ENCODE results near the gene CBLB. TPM values are rescaled to one million over a fixed set of nuclear protein-coding genes. Genes with fewer than 3 reads are reported as not detected.

CBLB gene
- polyA plus RNA-seq (2013, experiment 1 of 2) = 7.5 TPM
- polyA plus RNA-seq (2013, experiment 2 of 2) = 8.0 TPM

DNA sequence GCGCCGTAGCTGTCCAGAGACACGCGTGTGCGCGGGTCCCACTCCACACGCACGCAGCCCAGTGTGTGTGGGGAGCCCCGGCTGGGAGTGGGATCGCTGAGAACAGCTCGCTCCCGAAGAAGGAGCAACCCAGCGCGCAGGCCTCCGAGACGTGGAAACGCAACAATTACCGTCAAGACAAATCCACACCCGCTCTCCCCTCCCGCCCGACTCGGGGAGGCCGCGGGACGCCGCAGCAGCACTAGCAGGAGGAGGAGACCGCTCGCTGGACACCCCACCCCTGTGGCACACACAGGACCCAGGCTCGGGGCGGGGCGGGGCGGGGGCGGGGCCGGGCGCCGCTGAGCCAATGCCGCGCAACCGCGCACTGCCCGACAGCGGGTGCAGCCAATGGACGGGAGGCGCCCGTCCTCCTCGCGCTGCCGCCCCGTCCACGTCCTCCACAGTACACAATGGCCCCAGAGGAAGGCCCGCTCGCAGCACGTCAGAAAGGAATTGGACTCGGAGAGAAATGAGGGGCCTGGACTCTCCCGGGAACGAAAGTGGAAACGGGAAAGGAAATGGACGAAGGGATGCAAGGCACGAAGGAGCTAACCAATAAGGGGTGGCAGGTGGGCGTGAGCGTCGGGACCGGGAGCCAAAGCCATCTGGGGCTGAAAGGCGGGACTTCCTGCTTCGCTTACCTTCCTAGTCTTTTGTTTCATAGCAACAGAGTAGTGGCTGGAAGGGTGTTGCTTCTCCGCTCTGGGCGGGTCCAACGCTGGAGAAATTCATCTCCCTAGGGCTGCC lies at the start of gene CBLB:
TSS of gene CBLB (minus strand) at position 271 of the 789 bp plus-strand sequence. CDS start 1,435 bp downstream, outside the sequence.
- peaks cover 1% of the 10 kb centered on the region for H3K79me1 ChIP-seq (ENCODE audit: low read length)
- peak within 1 kb of the TSS; percentile 94 for H3K9ac ChIP-seq (ENCODE audit: low read length)
- H3K4me3 ChIP-seq (ENCODE audit: low read length) = peak within 1 kb of the TSS; percentile 88
- H2BK120ac ChIP-seq (ENCODE audit: low read depth, low read length) = no peak within 1 kb of the TSS
- peak; percentile 98 for DNase-seq
- H2AK5ac ChIP-seq (ENCODE audit: low read length) = no peak within 1 kb of the TSS
- H4K5ac ChIP-seq (ENCODE audit: low read length) = no peak within 1 kb of the TSS
- no peaks in the 10 kb centered on the region for H3K36me3 ChIP-seq (ENCODE audit: control insufficient read depth, insufficient read depth, low read length)
- peaks cover 3% of the 10 kb centered on the region for H3K79me2 ChIP-seq (ENCODE audit: control insufficient read depth, insufficient read depth, low read length)
- peak within 1 kb of the TSS; percentile 84 for H3K4me2 ChIP-seq (ENCODE audit: low read length)
- H3K18ac ChIP-seq (ENCODE audit: low read length) = peak within 1 kb of the TSS; percentile 51
- H3K56ac ChIP-seq (ENCODE audit: low read length) = peak within 1 kb of the TSS; percentile 97
- WGBS (ENCODE audit: extremely low coverage, insufficient coverage, low lambda C conversion rate) = no CpG with 5 or more reads among the region's 68 CpGs
- H4K8ac ChIP-seq (ENCODE audit: low read depth, low read length) = no peak within 1 kb of the TSS
- H3K27ac ChIP-seq (ENCODE audit: low read depth, low read length) = peak within 1 kb of the TSS; percentile 45
- no peak within 1 kb of the TSS for H3K4ac ChIP-seq (ENCODE audit: low read depth, low read length)
- H3K23ac ChIP-seq (ENCODE audit: low read length) = peak within 1 kb of the TSS; percentile 48
- no peak within 1 kb of the TSS for H2BK15ac ChIP-seq (replicated peaks; ENCODE audit: low read depth)
- H2BK5ac ChIP-seq (ENCODE audit: low read length) = peak within 1 kb of the TSS; percentile 35
- no peaks in the 10 kb centered on the region for H3K4me1 ChIP-seq (ENCODE audit: control insufficient read depth, low read depth, low read length)
- no peaks in the 10 kb centered on the region for H3K27me3 ChIP-seq (ENCODE audit: insufficient read depth, low read length, poor library complexity)

- WGBS (ENCODE audit: extremely low coverage, insufficient coverage, low lambda C conversion rate) = no CpG with 5 or more reads among the region's 2 CpGs
- Histone ChIP-seq H3K79me2 (ENCODE audit: control insufficient read depth, insufficient read depth, low read length) (no peaks in the 10 kb centered on the region), H4K5ac (ENCODE audit: low read length) (no peak overlapping the region), H2BK120ac (ENCODE audit: low read depth, low read length) (no peak overlapping the region), H2BK15ac (replicated peaks; ENCODE audit: low read depth) (no peak overlapping the region), H3K23ac (ENCODE audit: low read length) (no peak overlapping the region), H3K18ac (ENCODE audit: low read length) (no peak overlapping the region), H3K4me3 (ENCODE audit: low read length) (no peak overlapping the region), H4K8ac (ENCODE audit: low read depth, low read length) (no peak overlapping the region), H3K79me1 (ENCODE audit: low read length) (no peaks in the 10 kb centered on the region), H3K36me3 (ENCODE audit: control insufficient read depth, insufficient read depth, low read length) (no peaks in the 10 kb centered on the region), H2BK5ac (ENCODE audit: low read length) (no peak overlapping the region), H3K27ac (ENCODE audit: low read depth, low read length) (no peak overlapping the region), H3K27me3 (ENCODE audit: insufficient read depth, low read length, poor library complexity) (no peaks in the 10 kb centered on the region), H3K9ac (ENCODE audit: low read length) (no peak overlapping the region), H2AK5ac (ENCODE audit: low read length) (no peak overlapping the region), H3K4ac (ENCODE audit: low read depth, low read length) (no peak overlapping the region), H3K4me1 (ENCODE audit: control insufficient read depth, low read depth, low read length) (no peaks in the 10 kb centered on the region), H3K4me2 (ENCODE audit: low read length) (no peak overlapping the region), H3K56ac (ENCODE audit: low read length) (no peak overlapping the region)
- DNase-seq = no peak
Measured at GRCh38 chr3:105916767-105917166, 48.0 kb upstream of the CBLB start.

GRCh38 chr3:105915524-105915923 lies 46.7 kb upstream of the CBLB start:
- Histone ChIP-seq H4K5ac (ENCODE audit: low read length) (no peak overlapping the region), H3K27me3 (ENCODE audit: insufficient read depth, low read length, poor library complexity) (no peaks in the 10 kb centered on the region), H3K18ac (ENCODE audit: low read length) (no peak overlapping the region), H3K27ac (ENCODE audit: low read depth, low read length) (no peak overlapping the region), H3K4me3 (ENCODE audit: low read length) (no peak overlapping the region), H3K4me2 (ENCODE audit: low read length) (no peak overlapping the region), H3K4ac (ENCODE audit: low read depth, low read length) (no peak overlapping the region), H3K36me3 (ENCODE audit: control insufficient read depth, insufficient read depth, low read length) (no peaks in the 10 kb centered on the region), H3K56ac (ENCODE audit: low read length) (no peak overlapping the region), H3K23ac (ENCODE audit: low read length) (no peak overlapping the region), H4K8ac (ENCODE audit: low read depth, low read length) (no peak overlapping the region), H3K9ac (ENCODE audit: low read length) (no peak overlapping the region), H3K79me2 (ENCODE audit: control insufficient read depth, insufficient read depth, low read length) (no peaks in the 10 kb centered on the region), H2AK5ac (ENCODE audit: low read length) (no peak overlapping the region), H3K79me1 (ENCODE audit: low read length) (no peaks in the 10 kb centered on the region), H2BK120ac (ENCODE audit: low read depth, low read length) (no peak overlapping the region), H2BK5ac (ENCODE audit: low read length) (no peak overlapping the region), H2BK15ac (replicated peaks; ENCODE audit: low read depth) (no peak overlapping the region), H3K4me1 (ENCODE audit: control insufficient read depth, low read depth, low read length) (no peaks in the 10 kb centered on the region)
- DNase-seq = no peak
- whole genome bisulfite sequencing (ENCODE audit: extremely low coverage, insufficient coverage, low lambda C conversion rate) = no CpG with 5 or more reads among the region's 2 CpGs

- Histone ChIP-seq H4K5ac (ENCODE audit: low read length) (no peak overlapping the region), H3K4me2 (ENCODE audit: low read length) (no peak overlapping the region), H3K18ac (ENCODE audit: low read length) (no peak overlapping the region), H3K27me3 (ENCODE audit: insufficient read depth, low read length, poor library complexity) (no peaks in the 10 kb centered on the region), H3K23ac (ENCODE audit: low read length) (no peak overlapping the region), H2BK15ac (replicated peaks; ENCODE audit: low read depth) (no peak overlapping the region), H3K4me3 (ENCODE audit: low read length) (no peak overlapping the region), H2AK5ac (ENCODE audit: low read length) (no peak overlapping the region), H3K9ac (ENCODE audit: low read length) (no peak overlapping the region), H2BK5ac (ENCODE audit: low read length) (no peak overlapping the region), H4K8ac (ENCODE audit: low read depth, low read length) (no peak overlapping the region), H3K4me1 (ENCODE audit: control insufficient read depth, low read depth, low read length) (no peaks in the 10 kb centered on the region), H3K79me2 (ENCODE audit: control insufficient read depth, insufficient read depth, low read length) (no peaks in the 10 kb centered on the region), H3K56ac (ENCODE audit: low read length) (no peak overlapping the region), H3K79me1 (ENCODE audit: low read length) (no peaks in the 10 kb centered on the region), H3K4ac (ENCODE audit: low read depth, low read length) (no peak overlapping the region), H3K27ac (ENCODE audit: low read depth, low read length) (no peak overlapping the region), H3K36me3 (ENCODE audit: control insufficient read depth, insufficient read depth, low read length) (no peaks in the 10 kb centered on the region), H2BK120ac (ENCODE audit: low read depth, low read length) (no peak overlapping the region)
- no CpG with 5 or more reads among the region's 7 CpGs for WGBS (ENCODE audit: extremely low coverage, insufficient coverage, low lambda C conversion rate)
- no peak for DNase-seq
Measured at GRCh38 chr3:105913616-105914015, 44.8 kb upstream of the CBLB start.

DNA sequence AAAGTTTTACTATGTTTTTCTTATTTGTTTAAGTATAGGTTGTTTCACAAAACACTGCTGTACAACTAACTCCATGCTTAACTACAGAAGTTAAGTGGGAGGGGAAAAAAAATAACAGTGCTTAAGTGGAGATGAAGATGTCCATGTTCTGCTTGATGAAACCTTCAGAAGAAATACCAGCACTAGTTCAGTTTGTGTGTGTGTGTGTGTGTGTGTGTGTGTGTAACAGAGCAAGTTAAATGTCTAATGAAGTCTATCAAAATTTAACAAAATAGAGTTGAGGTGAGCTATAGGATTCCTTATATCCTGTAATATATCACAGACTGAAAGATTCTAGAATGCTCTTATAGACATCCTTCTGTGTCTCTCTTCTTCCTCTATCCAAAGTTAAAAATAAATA lies 44.1 kb upstream of the CBLB start:
- no peak overlapping the region for H3K9ac ChIP-seq (ENCODE audit: low read length)
- H2BK15ac ChIP-seq (replicated peaks; ENCODE audit: low read depth) = no peak overlapping the region
- H3K4me1 ChIP-seq (ENCODE audit: control insufficient read depth, low read depth, low read length) = no peaks in the 10 kb centered on the region
- H3K79me2 ChIP-seq (ENCODE audit: control insufficient read depth, insufficient read depth, low read length) = no peaks in the 10 kb centered on the region
- no peak overlapping the region for H2BK120ac ChIP-seq (ENCODE audit: low read depth, low read length)
- H4K8ac ChIP-seq (ENCODE audit: low read depth, low read length) = no peak overlapping the region
- no peak overlapping the region for H3K18ac ChIP-seq (ENCODE audit: low read length)
- H2BK5ac ChIP-seq (ENCODE audit: low read length) = no peak overlapping the region
- H3K4me2 ChIP-seq (ENCODE audit: low read length) = no peak overlapping the region
- no peaks in the 10 kb centered on the region for H3K36me3 ChIP-seq (ENCODE audit: control insufficient read depth, insufficient read depth, low read length)
- no peak overlapping the region for H3K23ac ChIP-seq (ENCODE audit: low read length)
- DNase-seq = no peak
- no peaks in the 10 kb centered on the region for H3K79me1 ChIP-seq (ENCODE audit: low read length)
- no peak overlapping the region for H4K5ac ChIP-seq (ENCODE audit: low read length)
- H3K4ac ChIP-seq (ENCODE audit: low read depth, low read length) = no peak overlapping the region
- no peak overlapping the region for H3K27ac ChIP-seq (ENCODE audit: low read depth, low read length)
- H3K27me3 ChIP-seq (ENCODE audit: insufficient read depth, low read length, poor library complexity) = no peaks in the 10 kb centered on the region
- H2AK5ac ChIP-seq (ENCODE audit: low read length) = no peak overlapping the region
- no peak overlapping the region for H3K56ac ChIP-seq (ENCODE audit: low read length)
- no peak overlapping the region for H3K4me3 ChIP-seq (ENCODE audit: low read length)

DNA sequence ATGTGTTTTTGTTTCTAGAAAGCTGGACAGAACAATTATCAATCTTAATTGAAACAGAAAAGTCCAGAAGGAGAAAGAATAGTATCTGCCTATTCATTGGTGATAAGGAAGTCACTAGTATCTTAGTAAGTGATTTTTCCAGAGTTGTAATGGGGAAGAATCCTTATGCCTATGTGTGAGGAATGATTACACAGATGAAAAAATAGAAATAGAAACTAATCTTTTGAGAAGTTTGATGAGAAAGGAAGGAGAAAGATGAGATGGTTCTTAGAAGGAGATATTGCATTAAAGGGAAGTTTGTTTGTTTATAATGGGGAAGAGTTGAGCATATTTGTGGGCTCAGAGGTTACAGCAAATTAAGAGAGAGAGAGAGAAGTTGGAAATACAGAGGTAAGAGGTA lies 42.7 kb upstream of the CBLB start:
- Histone ChIP-seq H3K36me3 (ENCODE audit: control insufficient read depth, insufficient read depth, low read length) (no peaks in the 10 kb centered on the region), H3K4ac (ENCODE audit: low read depth, low read length) (no peak overlapping the region), H2BK120ac (ENCODE audit: low read depth, low read length) (no peak overlapping the region), H4K8ac (ENCODE audit: low read depth, low read length) (no peak overlapping the region), H2BK5ac (ENCODE audit: low read length) (no peak overlapping the region), H3K27ac (ENCODE audit: low read depth, low read length) (no peak overlapping the region), H3K79me1 (ENCODE audit: low read length) (no peaks in the 10 kb centered on the region), H3K4me2 (ENCODE audit: low read length) (no peak overlapping the region), H3K23ac (ENCODE audit: low read length) (no peak overlapping the region), H2AK5ac (ENCODE audit: low read length) (no peak overlapping the region), H3K18ac (ENCODE audit: low read length) (no peak overlapping the region), H3K56ac (ENCODE audit: low read length) (no peak overlapping the region), H3K9ac (ENCODE audit: low read length) (no peak overlapping the region), H3K27me3 (ENCODE audit: insufficient read depth, low read length, poor library complexity) (no peaks in the 10 kb centered on the region), H3K4me1 (ENCODE audit: control insufficient read depth, low read depth, low read length) (no peaks in the 10 kb centered on the region), H3K79me2 (ENCODE audit: control insufficient read depth, insufficient read depth, low read length) (no peaks in the 10 kb centered on the region), H4K5ac (ENCODE audit: low read length) (no peak overlapping the region), H3K4me3 (ENCODE audit: low read length) (no peak overlapping the region), H2BK15ac (replicated peaks; ENCODE audit: low read depth) (no peak overlapping the region)
- DNase-seq = no peak
